HG02588 (cell line): ENCODE measurements around the gene SF3A1.
A peak's percentile ranks its signal among the peaks of the same experiment; 100 is the strongest.

Source experiments
- ATAC-seq: cut with Tn5 transposase; IDR thresholded peaks from one replicate; pipeline ENCODE4 v1.9.1; 2021; ENCODE audit warnings: mild to moderate bottlenecking, moderate library complexity; ENCODE audit not compliant: unreplicated experiment

The SF3A1 gene

GRCh38 chr22:30325724-30326254 lies 30.9 kb downstream of the SF3A1 start:
- no peak for ATAC-seq

GRCh38 chr22:30325065-30325720 lies 31.5 kb downstream of the SF3A1 start:
- no peak for ATAC-seq

GRCh38 chr22:30324014-30324730 lies 32.5 kb downstream of the SF3A1 start:
- ATAC-seq = no peak

DNA sequence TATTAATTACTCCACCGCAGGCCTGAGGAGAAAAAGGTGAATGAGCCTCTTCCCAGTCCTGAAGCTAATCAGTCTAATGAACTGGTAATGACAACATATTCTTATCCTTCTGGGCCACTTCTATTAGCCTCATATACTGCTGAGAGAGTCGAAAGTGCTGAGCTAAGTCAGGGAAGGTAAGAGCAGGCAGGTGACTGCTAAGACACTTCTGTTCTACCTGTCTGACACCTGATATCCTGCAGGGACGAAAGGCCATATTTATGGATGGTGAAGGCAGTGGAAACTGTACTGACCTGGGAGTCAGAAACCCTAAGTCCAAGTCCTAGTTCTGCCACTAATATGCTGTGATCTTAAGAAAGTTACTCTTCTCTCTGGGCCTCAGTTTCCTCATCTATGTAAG lies 33.4 kb downstream of the SF3A1 start:
- ATAC-seq = no peak

- no peak for ATAC-seq
Measured at GRCh38 chr22:30321461-30321860, 35.2 kb downstream of the SF3A1 start.

DNA sequence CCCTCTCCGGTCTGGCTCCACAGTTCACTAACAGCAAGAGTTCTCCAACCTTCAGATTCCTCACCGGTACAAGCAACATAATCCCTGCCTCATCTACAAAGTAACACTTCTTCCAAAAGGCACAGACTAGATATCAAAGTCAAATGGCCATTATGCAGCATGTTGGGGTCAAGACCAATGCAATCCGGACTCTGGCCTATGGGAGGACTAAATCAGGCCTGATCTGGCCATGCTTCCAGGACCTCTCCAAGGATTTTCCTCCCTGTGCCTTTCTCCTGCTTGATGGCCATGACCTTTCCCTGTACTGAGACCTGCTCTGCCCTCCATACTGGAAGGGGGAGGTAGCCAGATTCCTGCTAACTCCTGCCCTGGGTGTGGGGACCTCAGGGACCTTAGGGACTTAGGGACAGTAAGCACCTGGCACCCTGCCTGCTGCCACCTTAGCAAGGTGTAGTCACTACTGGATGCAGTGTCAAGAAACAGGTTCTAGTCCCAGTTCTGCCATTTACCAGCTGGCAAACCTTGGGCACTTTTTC lies 36.6 kb downstream of the SF3A1 start:
- no peak for ATAC-seq

DNA sequence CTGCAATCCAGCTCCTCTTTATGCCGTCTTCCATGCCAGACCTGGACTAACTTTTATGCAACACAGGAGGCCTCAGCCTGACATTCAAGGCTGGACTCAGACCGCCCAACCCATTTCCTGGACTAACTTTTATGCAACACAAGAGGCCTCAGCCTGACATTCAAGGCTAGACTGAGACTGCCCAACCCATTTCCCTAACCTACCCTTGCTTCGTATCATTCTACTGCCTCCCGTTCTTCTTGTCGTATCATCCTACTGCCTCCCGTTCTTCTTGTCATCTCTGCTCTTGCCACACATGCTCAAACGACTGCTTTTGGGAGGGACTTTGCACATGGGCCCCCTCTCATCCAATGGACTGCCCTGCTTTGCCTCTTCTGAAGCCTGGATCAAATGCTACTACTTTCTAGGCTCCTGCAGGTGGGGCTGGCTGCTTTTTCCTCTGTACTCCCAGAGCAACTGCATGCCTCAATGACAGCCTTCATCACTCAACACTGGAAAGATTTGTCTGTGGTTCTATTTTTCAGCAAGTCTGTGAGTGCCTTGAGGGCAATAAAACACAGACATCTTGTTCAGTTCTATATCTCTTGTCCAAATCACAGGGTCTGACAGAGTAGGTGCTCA lies 37.8 kb downstream of the SF3A1 start:
- ATAC-seq = no peak

DNA sequence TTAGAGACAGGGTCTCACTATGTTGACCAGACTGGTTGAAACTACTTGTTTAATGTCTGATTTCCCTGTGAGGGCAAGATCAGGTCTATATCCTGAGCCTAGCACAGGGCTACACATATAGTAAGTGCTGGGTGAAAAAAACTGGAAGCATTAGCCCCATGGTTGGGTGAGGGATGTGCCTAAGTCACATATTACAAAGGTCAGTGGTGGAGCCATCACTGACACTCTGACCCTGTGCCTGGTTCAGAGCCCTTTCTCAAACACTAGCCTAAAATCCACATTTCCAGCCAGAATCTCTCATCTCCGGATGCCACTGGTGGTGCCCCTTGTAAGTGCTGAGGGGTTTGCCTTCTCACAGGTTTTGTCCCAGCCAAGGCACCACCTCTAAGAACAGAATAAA lies 38.9 kb downstream of the SF3A1 start:
- ATAC-seq = no peak

GRCh38 chr22:30315962-30316576 lies 40.6 kb downstream of the SF3A1 start:
- ATAC-seq = no peak

- ATAC-seq = no peak
Measured at GRCh38 chr22:30314915-30315314, 41.8 kb downstream of the SF3A1 start.

GRCh38 chr22:30313527-30314363 lies 42.9 kb downstream of the SF3A1 start:
- ATAC-seq = no peak

DNA sequence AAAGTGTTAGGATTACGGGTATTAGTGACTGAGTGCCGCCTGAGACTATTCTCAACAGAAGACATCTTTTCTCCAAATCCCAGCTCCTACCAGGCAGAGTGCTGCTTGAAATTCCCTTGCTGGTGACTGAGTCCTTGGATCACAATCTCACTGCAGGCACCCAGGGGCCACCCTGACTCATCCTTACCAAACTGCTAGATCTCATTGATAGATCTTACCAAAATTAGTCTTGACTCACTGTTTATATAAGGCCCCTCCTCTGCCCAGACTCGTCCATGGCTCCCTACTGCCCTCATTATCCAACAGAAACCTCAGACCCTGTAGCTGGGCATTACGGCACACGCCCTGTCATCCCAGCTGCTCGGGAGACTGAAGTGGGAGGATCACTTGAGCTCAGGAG lies 44.6 kb downstream of the SF3A1 start:
- no peak for ATAC-seq

GRCh38 chr22:30310881-30311771 lies 45.6 kb downstream of the SF3A1 start:
- ATAC-seq = no peak

GRCh38 chr22:30309951-30310741 lies 46.5 kb downstream of the SF3A1 start:
- ATAC-seq = peak; percentile 30

GRCh38 chr22:30308518-30309230 lies 48.0 kb downstream of the SF3A1 start:
- ATAC-seq = no peak

GRCh38 chr22:30308093-30308492 lies 48.6 kb downstream of the SF3A1 start:
- ATAC-seq = no peak

DNA sequence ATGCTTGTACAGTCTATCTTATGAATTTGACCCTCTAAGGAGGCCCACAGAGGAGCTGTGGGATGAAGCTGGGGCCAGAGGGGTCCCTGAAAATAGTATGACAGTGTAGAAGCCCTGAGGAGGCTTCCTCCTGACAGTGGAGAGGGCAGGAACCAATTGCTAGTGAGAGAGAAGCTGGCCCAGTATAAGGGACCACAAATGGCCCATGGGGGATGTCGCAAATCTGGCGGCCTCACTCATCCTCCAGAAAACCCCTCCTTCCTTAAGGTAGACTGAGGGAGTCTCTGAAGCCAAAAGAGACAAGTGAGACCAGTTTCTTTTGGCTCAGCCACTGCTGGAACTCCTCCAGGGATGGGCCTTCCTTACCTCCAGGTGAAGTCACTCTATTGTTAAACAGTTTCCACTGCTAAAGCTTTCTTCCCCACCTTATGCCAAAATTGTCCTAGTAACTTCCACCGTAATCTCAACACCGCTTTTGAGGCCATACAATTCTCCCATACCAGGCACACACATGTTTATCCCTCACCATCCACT lies 49.6 kb downstream of the SF3A1 start:
- no peak for ATAC-seq

GRCh38 chr22:30306627-30307011 lies 50.1 kb downstream of the SF3A1 start:
- ATAC-seq = no peak
